DOHH2 (cell line): Measurements from ENCODE around the gene LARP6.

Experiments
- EZH2phosphoT487 ChIP-seq: fragments of 200-600 bp; sonication (generic); IDR thresholded peaks from 2 replicates; pipeline ENCODE4 v1.6.1; 2017; ENCODE audit warnings: borderline replicate concordance, mild to moderate bottlenecking, antibody characterized with exemption, low read length, moderate library complexity, mixed read lengths
- TF ChIP-seq, protein P1 (sequence below): fragments of 200-600 bp; sonication (generic); IDR thresholded peaks from one replicate; pipeline ENCODE4 v1.5.1; 2014; ENCODE audit warnings: antibody characterized with exemption, mild to moderate bottlenecking, low read depth, low read length; ENCODE audit not compliant: poor library complexity, severe bottlenecking

GRCh38 chr15:70859322-70859908, 5.5 kb upstream of the LARP6 start:
- TF ChIP-seq, protein P1, sequence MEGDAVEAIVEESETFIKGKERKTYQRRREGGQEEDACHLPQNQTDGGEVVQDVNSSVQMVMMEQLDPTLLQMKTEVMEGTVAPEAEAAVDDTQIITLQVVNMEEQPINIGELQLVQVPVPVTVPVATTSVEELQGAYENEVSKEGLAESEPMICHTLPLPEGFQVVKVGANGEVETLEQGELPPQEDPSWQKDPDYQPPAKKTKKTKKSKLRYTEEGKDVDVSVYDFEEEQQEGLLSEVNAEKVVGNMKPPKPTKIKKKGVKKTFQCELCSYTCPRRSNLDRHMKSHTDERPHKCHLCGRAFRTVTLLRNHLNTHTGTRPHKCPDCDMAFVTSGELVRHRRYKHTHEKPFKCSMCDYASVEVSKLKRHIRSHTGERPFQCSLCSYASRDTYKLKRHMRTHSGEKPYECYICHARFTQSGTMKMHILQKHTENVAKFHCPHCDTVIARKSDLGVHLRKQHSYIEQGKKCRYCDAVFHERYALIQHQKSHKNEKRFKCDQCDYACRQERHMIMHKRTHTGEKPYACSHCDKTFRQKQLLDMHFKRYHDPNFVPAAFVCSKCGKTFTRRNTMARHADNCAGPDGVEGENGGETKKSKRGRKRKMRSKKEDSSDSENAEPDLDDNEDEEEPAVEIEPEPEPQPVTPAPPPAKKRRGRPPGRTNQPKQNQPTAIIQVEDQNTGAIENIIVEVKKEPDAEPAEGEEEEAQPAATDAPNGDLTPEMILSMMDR, result no peak
- no peak for TF ChIP-seq EZH2phosphoT487
